Adipocyte (in vitro differentiated cells): ENCODE data around the gene CRIP1.
A peak's percentile ranks its signal among the peaks of the same experiment; 100 is the strongest.

Experiments used
- DNase-seq: peaks from one replicate; pipeline ENCODE4 v3.0.0-alpha.2; 2015; ENCODE audit warnings: low read depth
- H3K27me3 ChIP-seq: replicated peaks from 2 replicates; pipeline ENCODE4 v1.7.0; 2013; ENCODE audit warnings: mild to moderate bottlenecking, low read length, moderate library complexity; ENCODE audit not compliant: control insufficient read depth, insufficient read depth
- H3K36me3 ChIP-seq: 2 replicates; pipeline ENCODE4 v1.7.0; 2013; ENCODE audit warnings: low read length, mild to moderate bottlenecking, moderate library complexity; ENCODE audit not compliant: control insufficient read depth, insufficient read depth, severe bottlenecking
- H3K4me1 ChIP-seq: 2 replicates; pipeline ENCODE4 v1.7.0; 2013; ENCODE audit warnings: mild to moderate bottlenecking, low read length, moderate library complexity; ENCODE audit not compliant: control insufficient read depth, insufficient read depth
- H3K4me3 ChIP-seq: 2 replicates; pipeline ENCODE4 v1.7.0; 2013; ENCODE audit warnings: mild to moderate bottlenecking, low read length, moderate library complexity
- H3K9ac ChIP-seq: 2 replicates; pipeline ENCODE4 v1.7.0; 2013; ENCODE audit warnings: mild to moderate bottlenecking, low read length, moderate library complexity
- H3K9me3 ChIP-seq: 2 replicates; pipeline ENCODE4 v1.7.0; 2013; ENCODE audit warnings: mild to moderate bottlenecking, low read length, moderate library complexity; ENCODE audit not compliant: control insufficient read depth

The CRIP1 gene

GRCh38 chr14:105445290-105445689, 41.4 kb upstream of the CRIP1 start:
- no peak overlapping the region for H3K4me3 ChIP-seq
- no peak overlapping the region for H3K9ac ChIP-seq
- DNase-seq = no peak
- peaks cover 9% of the 10 kb centered on the region for H3K4me1 ChIP-seq
- peaks cover 21% of the 10 kb centered on the region for H3K36me3 ChIP-seq
- H3K27me3 ChIP-seq = no peaks in the 10 kb centered on the region
- H3K9me3 ChIP-seq = no peaks in the 10 kb centered on the region

- Histone ChIP-seq H3K27me3 (no peaks in the 10 kb centered on the region), H3K4me3 (no peak overlapping the region), H3K4me1 (peaks cover 9% of the 10 kb centered on the region), H3K36me3 (peaks cover 30% of the 10 kb centered on the region), H3K9me3 (no peaks in the 10 kb centered on the region), H3K9ac (no peak overlapping the region)
- DNase-seq = no peak
These were observed 40.5 kb upstream of the CRIP1 start for GRCh38 chr14:105445901-105446845.

GRCh38 chr14:105446971-105447370, 39.7 kb upstream of the CRIP1 start:
- Histone ChIP-seq H3K27me3 (no peaks in the 10 kb centered on the region), H3K36me3 (peaks cover 32% of the 10 kb centered on the region), H3K4me1 (peaks cover 9% of the 10 kb centered on the region), H3K9ac (no peak overlapping the region), H3K9me3 (no peaks in the 10 kb centered on the region), H3K4me3 (no peak overlapping the region)
- no peak for DNase-seq

- no peak overlapping the region for H3K4me3 ChIP-seq
- H3K9ac ChIP-seq = peak overlapping the region; percentile 56
- H3K27me3 ChIP-seq = no peaks in the 10 kb centered on the region
- H3K36me3 ChIP-seq = peaks cover 37% of the 10 kb centered on the region
- H3K4me1 ChIP-seq = peaks cover 9% of the 10 kb centered on the region
- DNase-seq = no peak
- H3K9me3 ChIP-seq = no peaks in the 10 kb centered on the region
These were observed 38.7 kb upstream of the CRIP1 start for GRCh38 chr14:105447651-105448640.

GRCh38 chr14:105448706-105449111, 38.0 kb upstream of the CRIP1 start:
- peaks cover 9% of the 10 kb centered on the region for H3K4me1 ChIP-seq
- no peaks in the 10 kb centered on the region for H3K9me3 ChIP-seq
- peak overlapping the region; percentile 56 for H3K9ac ChIP-seq
- peak; percentile 61 for DNase-seq
- no peak overlapping the region for H3K4me3 ChIP-seq
- H3K27me3 ChIP-seq = no peaks in the 10 kb centered on the region
- H3K36me3 ChIP-seq = peaks cover 37% of the 10 kb centered on the region

- Histone ChIP-seq H3K36me3 (peaks cover 44% of the 10 kb centered on the region), H3K9ac (no peak overlapping the region), H3K4me1 (peaks cover 9% of the 10 kb centered on the region), H3K4me3 (no peak overlapping the region), H3K27me3 (no peaks in the 10 kb centered on the region), H3K9me3 (no peaks in the 10 kb centered on the region)
- no peak for DNase-seq
These were observed 37.2 kb upstream of the CRIP1 start for GRCh38 chr14:105449276-105450122.

GRCh38 chr14:105450123-105450505, 36.6 kb upstream of the CRIP1 start:
- H3K9me3 ChIP-seq = no peaks in the 10 kb centered on the region
- peaks cover 9% of the 10 kb centered on the region for H3K4me1 ChIP-seq
- peaks cover 50% of the 10 kb centered on the region for H3K36me3 ChIP-seq
- no peak overlapping the region for H3K9ac ChIP-seq
- DNase-seq = no peak
- no peak overlapping the region for H3K4me3 ChIP-seq
- no peaks in the 10 kb centered on the region for H3K27me3 ChIP-seq

GRCh38 chr14:105450864-105451720, 35.6 kb upstream of the CRIP1 start:
- Histone ChIP-seq H3K27me3 (no peaks in the 10 kb centered on the region), H3K4me1 (peaks cover 9% of the 10 kb centered on the region), H3K36me3 (peaks cover 54% of the 10 kb centered on the region), H3K9ac (no peak overlapping the region), H3K9me3 (no peaks in the 10 kb centered on the region), H3K4me3 (no peak overlapping the region)
- DNase-seq = no peak

GRCh38 chr14:105452963-105453362, 33.7 kb upstream of the CRIP1 start:
- Histone ChIP-seq H3K4me1 (peaks cover 8% of the 10 kb centered on the region), H3K27me3 (no peaks in the 10 kb centered on the region), H3K9me3 (no peaks in the 10 kb centered on the region), H3K9ac (no peak overlapping the region), H3K4me3 (no peak overlapping the region), H3K36me3 (peaks cover 65% of the 10 kb centered on the region)
- DNase-seq = no peak

- H3K36me3 ChIP-seq = peaks cover 65% of the 10 kb centered on the region
These were observed 32.8 kb upstream of the CRIP1 start for GRCh38 chr14:105453847-105454246.

More at GRCh38 chr14:105453847-105454246, 32.8 kb upstream of the CRIP1 start:
- H3K4me3 ChIP-seq = no peak overlapping the region
- H3K4me1 ChIP-seq = peaks cover 2% of the 10 kb centered on the region
- no peak overlapping the region for H3K9ac ChIP-seq
- no peaks in the 10 kb centered on the region for H3K27me3 ChIP-seq
- H3K9me3 ChIP-seq = no peaks in the 10 kb centered on the region
- no peak for DNase-seq
